KMS-11 (cell line): ENCODE data around the gene CRK.
"Not testable (repeated sequence)": the region's sequence is repeated elsewhere in the genome, so short reads cannot be mapped to it uniquely, and the experiment has no call there.

Source experiments
- H2AFZ ChIP-seq: fragments of 200-600 bp; sonication (generic); 2 replicates; pipeline ENCODE4 v1.6.1; 2016; ENCODE audit warnings: antibody characterized with exemption, mixed run types, low read depth
- H3K27ac ChIP-seq: fragments of 200-600 bp; sonication (generic); 2 replicates; pipeline ENCODE4 v1.6.1; 2016; ENCODE audit warnings: mild to moderate bottlenecking, mixed run types
- H3K27me3 ChIP-seq: fragments of 200-600 bp; sonication (generic); 2 replicates; pipeline ENCODE4 v1.6.1; 2017; ENCODE audit warnings: mild to moderate bottlenecking, low read depth, mixed run types, moderate library complexity; ENCODE audit not compliant: insufficient read depth
- H3K36me3 ChIP-seq: fragments of 200-600 bp; sonication (generic); 2 replicates; pipeline ENCODE4 v1.6.1; 2017; ENCODE audit warnings: mild to moderate bottlenecking, mixed run types; ENCODE audit not compliant: insufficient read depth
- H3K4me1 ChIP-seq: fragments of 200-600 bp; sonication (generic); 2 replicates; pipeline ENCODE4 v1.6.1; 2016; ENCODE audit warnings: mild to moderate bottlenecking, low read depth, mixed run types; ENCODE audit not compliant: poor library complexity, severe bottlenecking
- H3K4me2 ChIP-seq: fragments of 200-600 bp; sonication (generic); 2 replicates; pipeline ENCODE4 v1.7.0; 2016; ENCODE audit warnings: mild to moderate bottlenecking, mixed run types
- H3K4me3 ChIP-seq: fragments of 200-600 bp; sonication (generic); IDR thresholded peaks from 2 replicates; pipeline ENCODE4 v1.6.1; 2017; ENCODE audit warnings: low read depth, low read length, mixed read lengths; ENCODE audit not compliant: insufficient read depth
- H3K79me2 ChIP-seq: fragments of 200-600 bp; sonication (generic); 2 replicates; pipeline ENCODE4 v1.6.1; 2016; ENCODE audit warnings: low read depth, mixed run types; ENCODE audit not compliant: insufficient read depth
- H3K9ac ChIP-seq: fragments of 200-600 bp; sonication (generic); 2 replicates; pipeline ENCODE4 v1.6.1; 2016; ENCODE audit warnings: mild to moderate bottlenecking, mixed run types
- H4K20me1 ChIP-seq: fragments of 200-600 bp; sonication (generic); 2 replicates; pipeline ENCODE4 v1.6.1; 2016; ENCODE audit warnings: mild to moderate bottlenecking, mixed run types; ENCODE audit not compliant: insufficient read depth
- TF ChIP-seq, protein P1 (sequence below): fragments of 200-600 bp; sonication (generic); conservative IDR thresholded peaks from 2 replicates; pipeline ENCODE4 v1.6.1; 2017; ENCODE audit warnings: low read depth, mild to moderate bottlenecking, antibody characterized with exemption, low read length, moderate library complexity, mixed read lengths

The CRK gene

GRCh38 chr17:1460233-1460632 is 4.2 kb upstream of the CRK start:
- H3K27me3 ChIP-seq, result no peaks in the 10 kb centered on the region
- no peak overlapping the region for H2AFZ ChIP-seq
- no peak overlapping the region for H3K4me2 ChIP-seq
- no peaks in the 10 kb centered on the region for H4K20me1 ChIP-seq
- H3K9ac ChIP-seq, result no peak overlapping the region
- H3K4me1 ChIP-seq, result peaks cover 18% of the 10 kb centered on the region
- TF ChIP-seq, protein P1, sequence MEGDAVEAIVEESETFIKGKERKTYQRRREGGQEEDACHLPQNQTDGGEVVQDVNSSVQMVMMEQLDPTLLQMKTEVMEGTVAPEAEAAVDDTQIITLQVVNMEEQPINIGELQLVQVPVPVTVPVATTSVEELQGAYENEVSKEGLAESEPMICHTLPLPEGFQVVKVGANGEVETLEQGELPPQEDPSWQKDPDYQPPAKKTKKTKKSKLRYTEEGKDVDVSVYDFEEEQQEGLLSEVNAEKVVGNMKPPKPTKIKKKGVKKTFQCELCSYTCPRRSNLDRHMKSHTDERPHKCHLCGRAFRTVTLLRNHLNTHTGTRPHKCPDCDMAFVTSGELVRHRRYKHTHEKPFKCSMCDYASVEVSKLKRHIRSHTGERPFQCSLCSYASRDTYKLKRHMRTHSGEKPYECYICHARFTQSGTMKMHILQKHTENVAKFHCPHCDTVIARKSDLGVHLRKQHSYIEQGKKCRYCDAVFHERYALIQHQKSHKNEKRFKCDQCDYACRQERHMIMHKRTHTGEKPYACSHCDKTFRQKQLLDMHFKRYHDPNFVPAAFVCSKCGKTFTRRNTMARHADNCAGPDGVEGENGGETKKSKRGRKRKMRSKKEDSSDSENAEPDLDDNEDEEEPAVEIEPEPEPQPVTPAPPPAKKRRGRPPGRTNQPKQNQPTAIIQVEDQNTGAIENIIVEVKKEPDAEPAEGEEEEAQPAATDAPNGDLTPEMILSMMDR, result no peak
- no peak overlapping the region for H3K27ac ChIP-seq
- peaks cover 4% of the 10 kb centered on the region; the same call in 1 of the 2 replicates for H3K79me2 ChIP-seq
- no peak overlapping the region for H3K4me3 ChIP-seq
- no peaks in the 10 kb centered on the region for H3K36me3 ChIP-seq

GRCh38 chr17:1455291-1455796 is 688 bp downstream of the CRK start:
- H2AFZ ChIP-seq, result peak overlapping the region; percentile 26; the same call in 1 of the 2 replicates
- H3K4me1 ChIP-seq, result peaks cover 18% of the 10 kb centered on the region
- peak overlapping the region; percentile 63 for H3K27ac ChIP-seq
- peak overlapping the region; percentile 84 for H3K4me2 ChIP-seq
- H3K9ac ChIP-seq, result peak overlapping the region; percentile 78
- no peaks in the 10 kb centered on the region for H4K20me1 ChIP-seq
- H3K4me3 ChIP-seq, result no peak overlapping the region
- H3K27me3 ChIP-seq, result no peaks in the 10 kb centered on the region
- H3K79me2 ChIP-seq, result peaks cover 52% of the 10 kb centered on the region
- TF ChIP-seq, protein P1, result peak; percentile 39; the same call in 1 of the 2 replicates
- H3K36me3 ChIP-seq, result no peaks in the 10 kb centered on the region

- no peaks in the 10 kb centered on the region for H3K36me3 ChIP-seq
- H3K9ac ChIP-seq, result 0 out of 2 replicates have a peak overlapping the region, but pooled peaks have one; percentile 78
- no peaks in the 10 kb centered on the region for H3K27me3 ChIP-seq
- no peak overlapping the region for H3K4me3 ChIP-seq
- H3K4me1 ChIP-seq, result peaks cover 18% of the 10 kb centered on the region
- H3K4me2 ChIP-seq, result peak overlapping the region; percentile 84
- TF ChIP-seq, protein P1, result no peak
- H3K79me2 ChIP-seq, result peaks cover 60% of the 10 kb centered on the region
- no peaks in the 10 kb centered on the region for H4K20me1 ChIP-seq
- H3K27ac ChIP-seq, result no peak overlapping the region
- no peak overlapping the region for H2AFZ ChIP-seq
These were observed 1.5 kb downstream of the CRK start for GRCh38 chr17:1454541-1454940.

DNA sequence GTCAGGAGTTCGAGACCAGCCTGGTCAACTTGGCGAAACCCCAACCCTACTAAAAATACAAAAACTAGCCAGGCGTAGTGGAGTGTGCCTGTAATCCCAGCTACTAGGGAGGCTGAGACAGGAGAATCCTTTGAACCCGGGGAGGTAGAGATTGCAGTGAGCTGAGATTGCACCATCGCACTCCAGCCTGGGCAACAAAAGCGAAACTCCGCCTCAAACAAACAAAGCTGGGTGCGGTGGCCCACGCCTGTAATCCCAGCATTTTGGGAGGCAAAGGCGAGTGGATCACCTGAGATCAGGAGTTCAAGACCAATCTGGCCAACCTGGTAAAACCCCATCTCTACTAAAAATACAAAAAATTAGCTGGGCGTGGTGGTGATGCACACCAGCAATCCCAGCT is 2.3 kb downstream of the CRK start:
- H3K9ac ChIP-seq, H2AFZ ChIP-seq, H3K27me3 ChIP-seq, H3K4me3 ChIP-seq, H3K27ac ChIP-seq, H4K20me1 ChIP-seq, H3K36me3 ChIP-seq, H3K4me2 ChIP-seq: not testable (repeated sequence)
- H3K79me2 ChIP-seq, result peaks cover 68% of the 10 kb centered on the region
- peaks cover 18% of the 10 kb centered on the region for H3K4me1 ChIP-seq

GRCh38 chr17:1452836-1453235 is 3.2 kb downstream of the CRK start:
- Histone ChIP-seq H3K4me2 (no peak overlapping the region), H3K9ac (no peak overlapping the region)

DNA sequence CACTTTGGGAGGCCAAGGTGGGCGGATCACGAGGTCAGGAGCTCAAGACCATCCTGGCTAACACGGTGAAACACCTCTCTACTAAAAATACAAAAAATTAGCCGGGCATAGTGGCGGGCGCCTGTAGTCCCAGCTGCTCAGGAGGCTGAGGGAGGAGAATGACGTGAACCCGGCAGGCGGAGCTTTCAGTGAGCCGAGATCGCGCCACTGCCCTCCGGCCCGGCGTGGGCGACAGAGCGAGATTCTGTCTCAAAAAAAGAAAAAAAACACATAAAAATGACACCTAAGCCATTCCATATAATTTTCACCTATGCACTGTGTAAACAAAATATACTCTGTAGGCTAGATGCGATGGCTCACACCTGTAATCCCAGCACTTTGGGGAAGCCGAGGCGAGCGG is 5.8 kb downstream of the CRK start:
- H3K79me2 ChIP-seq, result peaks cover 93% of the 10 kb centered on the region
- H2AFZ ChIP-seq, H3K4me2 ChIP-seq, H3K4me3 ChIP-seq, H3K27me3 ChIP-seq, H3K27ac ChIP-seq, H4K20me1 ChIP-seq, H3K9ac ChIP-seq, H3K36me3 ChIP-seq: not testable (repeated sequence)
- H3K4me1 ChIP-seq, result peaks cover 13% of the 10 kb centered on the region

More at GRCh38 chr17:1452836-1453235, 3.2 kb downstream of the CRK start:
- no peaks in the 10 kb centered on the region for H3K27me3 ChIP-seq
- H2AFZ ChIP-seq, result no peak overlapping the region
- no peak overlapping the region for H3K27ac ChIP-seq
- no peak overlapping the region for H3K4me3 ChIP-seq
- TF ChIP-seq, protein P1, result no peak
- H3K4me1 ChIP-seq, result peaks cover 18% of the 10 kb centered on the region
- no peaks in the 10 kb centered on the region for H4K20me1 ChIP-seq
- H3K36me3 ChIP-seq, result no peaks in the 10 kb centered on the region
- peaks cover 77% of the 10 kb centered on the region for H3K79me2 ChIP-seq
